Upper lobe of right lung (tissue), 1 donor: ENCODE results near the gene PBX1. TPM values are rescaled to one million over a fixed set of nuclear protein-coding genes. Genes with fewer than 3 reads are reported as not detected.

ENCODE experiments used
- ATAC-seq: fragments of 200-7000 bp; cut with Tn5 transposase; one replicate; pipeline ENCODE4 v1.9.1; 2020; ENCODE audit warnings: mild to moderate bottlenecking, moderate library complexity
- DNase-seq: peaks from one replicate; pipeline ENCODE4 v3.0.0-alpha.2; 2020
- H3K27ac ChIP-seq: fragments of 200-600 bp; one replicate; pipeline ENCODE4 v1.8.0; 2022
- H3K27me3 ChIP-seq: fragments of 200-600 bp; one replicate; pipeline ENCODE4 v1.8.0; 2022; ENCODE audit warnings: mild to moderate bottlenecking
- H3K36me3 ChIP-seq: fragments of 200-600 bp; one replicate; pipeline ENCODE4 v1.8.0; 2022
- H3K4me1 ChIP-seq: fragments of 200-600 bp; one replicate; pipeline ENCODE4 v1.8.0; 2022
- H3K4me3 ChIP-seq: fragments of 200-600 bp; one replicate; pipeline ENCODE4 v1.8.0; 2022; ENCODE audit warnings: mild to moderate bottlenecking
- H3K9me3 ChIP-seq: fragments of 200-600 bp; one replicate; pipeline ENCODE4 v1.8.0; 2022
- CTCF ChIP-seq: fragments of 200-600 bp; IDR thresholded peaks from one replicate; pipeline ENCODE4 v1.8.0; 2022; ENCODE audit warnings: antibody characterized with exemption
- intact Hi-C: fragments of 100-400 bp; cut with DNase I; formaldehyde crosslinking; loops from one replicate; pipeline ENCODE4 v1.11.0; 2022
- total RNA-seq: library from RNA; stranded (reverse); fragmentation: NEBNext Ultra II Directional; extraction: Animal tissue kit (Norgen Biotek cat#: 25700); gene quantifications from one replicate; pipeline ENCODE4 v1.2.1, GENCODE V29; 2021
- donor health status: DM: no; HTN: yes; CAD: no; lungs with severe emphysema.

The PBX1 gene
- total RNA-seq, 1 donor from 2014 or later, result 56.7 TPM

- H3K36me3 ChIP-seq, result no peaks in the 10 kb centered on the region
- no peak overlapping the region for H3K27ac ChIP-seq
- H3K4me1 ChIP-seq, result peaks cover 12% of the 10 kb centered on the region
- H3K27me3 ChIP-seq, result no peaks in the 10 kb centered on the region
- TF ChIP-seq CTCF, result no peak
- H3K9me3 ChIP-seq, result no peaks in the 10 kb centered on the region
- intact Hi-C loops, result no loop called here
- no peak overlapping the region for H3K4me3 ChIP-seq
- ATAC-seq, result no peak
- no peak for DNase-seq
These were observed 1.7 kb upstream of the PBX1 start for GRCh38 chr1:164557270-164557669.

DNA sequence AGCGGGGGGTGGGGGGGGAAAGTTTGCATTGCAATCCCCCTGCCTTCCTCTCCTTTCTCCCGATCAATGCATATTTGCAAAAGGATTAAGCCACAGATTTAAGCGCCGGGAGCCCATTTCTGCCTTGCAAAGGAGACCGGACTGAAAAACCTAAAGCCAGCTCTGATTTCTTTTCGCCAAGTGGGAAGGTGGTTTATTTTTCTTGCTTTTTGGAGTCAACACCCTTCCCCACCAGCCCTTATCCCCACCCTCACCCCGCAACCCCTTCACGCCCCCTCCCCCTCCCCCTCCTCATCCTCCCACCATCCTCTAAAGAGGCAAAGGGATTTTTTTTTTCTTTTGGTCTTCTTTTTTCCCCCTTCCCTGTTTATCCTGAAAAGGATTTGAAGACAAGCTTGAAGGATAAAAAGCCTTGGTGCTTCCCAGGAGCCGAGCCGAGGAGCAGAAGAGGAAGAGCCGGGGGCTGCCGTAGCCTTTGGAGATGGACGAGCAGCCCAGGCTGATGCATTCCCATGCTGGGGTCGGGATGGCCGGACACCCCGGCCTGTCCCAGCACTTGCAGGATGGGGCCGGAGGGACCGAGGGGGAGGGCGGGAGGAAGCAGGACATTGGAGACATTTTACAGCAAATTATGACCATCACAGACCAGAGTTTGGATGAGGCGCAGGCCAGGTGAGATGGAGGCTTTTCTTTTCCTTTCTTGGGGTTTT lies 513 bp downstream of the PBX1 start:
- peak overlapping the region; percentile 71 for H3K4me3 ChIP-seq
- ATAC-seq, result peak; percentile 2

GRCh38 chr1:164560121-164560541 lies 1.1 kb downstream of the PBX1 start:
- Histone ChIP-seq H3K27me3 (no peaks in the 10 kb centered on the region), H3K36me3 (no peaks in the 10 kb centered on the region), H3K4me3 (peak overlapping the region; percentile 71), H3K4me1 (peaks cover 12% of the 10 kb centered on the region), H3K9me3 (no peaks in the 10 kb centered on the region), H3K27ac (peak overlapping the region; percentile 82)
- intact Hi-C loops, result no loop called here
- TF ChIP-seq CTCF, result no peak
- DNase-seq (no peak), ATAC-seq (no peak)

More for the DNA sequence above, 513 bp downstream of the PBX1 start:
- Histone ChIP-seq H3K36me3 (no peaks in the 10 kb centered on the region), H3K27me3 (no peaks in the 10 kb centered on the region), H3K4me1 (peaks cover 12% of the 10 kb centered on the region), H3K27ac (peak overlapping the region; percentile 82), H3K9me3 (no peaks in the 10 kb centered on the region)
- no peak for TF ChIP-seq CTCF
- peak; percentile 66 for DNase-seq
- intact Hi-C loops, result no loop called here

- intact Hi-C loops, result no loop called here
- Histone ChIP-seq H3K4me3 (peak overlapping the region; percentile 71), H3K9me3 (no peaks in the 10 kb centered on the region), H3K4me1 (peaks cover 12% of the 10 kb centered on the region), H3K27me3 (no peaks in the 10 kb centered on the region), H3K36me3 (no peaks in the 10 kb centered on the region), H3K27ac (peak overlapping the region; percentile 82)
- ATAC-seq (no peak), DNase-seq (no peak)
- TF ChIP-seq CTCF, result no peak
These were observed 1.6 kb downstream of the PBX1 start for GRCh38 chr1:164560556-164560955.

DNA sequence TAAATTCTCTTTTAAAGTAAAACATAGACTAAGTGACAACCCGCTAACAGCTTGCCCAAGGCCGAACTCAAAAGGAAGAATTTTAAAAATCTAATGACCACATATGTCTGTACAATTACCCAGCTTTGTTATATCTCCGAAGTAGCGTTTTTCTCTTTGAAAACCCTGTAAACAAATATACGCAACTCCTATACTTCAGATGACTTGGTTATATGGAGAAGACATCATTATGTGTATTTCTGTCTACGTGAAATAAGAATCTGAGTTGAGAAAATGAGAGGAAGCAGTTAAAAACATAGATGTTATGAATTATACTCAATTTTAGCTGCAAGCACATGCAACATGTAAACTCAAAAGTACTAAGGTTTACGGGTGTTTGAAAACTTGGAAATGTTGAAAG lies 2.0 kb downstream of the PBX1 start:
- Histone ChIP-seq H3K27me3 (no peaks in the 10 kb centered on the region), H3K36me3 (no peaks in the 10 kb centered on the region), H3K4me1 (peaks cover 15% of the 10 kb centered on the region), H3K4me3 (peak overlapping the region; percentile 71), H3K9me3 (no peaks in the 10 kb centered on the region), H3K27ac (peak overlapping the region; percentile 82)
- DNase-seq (no peak), ATAC-seq (no peak)
- no peak for TF ChIP-seq CTCF
- intact Hi-C loops, result no loop called here

DNA sequence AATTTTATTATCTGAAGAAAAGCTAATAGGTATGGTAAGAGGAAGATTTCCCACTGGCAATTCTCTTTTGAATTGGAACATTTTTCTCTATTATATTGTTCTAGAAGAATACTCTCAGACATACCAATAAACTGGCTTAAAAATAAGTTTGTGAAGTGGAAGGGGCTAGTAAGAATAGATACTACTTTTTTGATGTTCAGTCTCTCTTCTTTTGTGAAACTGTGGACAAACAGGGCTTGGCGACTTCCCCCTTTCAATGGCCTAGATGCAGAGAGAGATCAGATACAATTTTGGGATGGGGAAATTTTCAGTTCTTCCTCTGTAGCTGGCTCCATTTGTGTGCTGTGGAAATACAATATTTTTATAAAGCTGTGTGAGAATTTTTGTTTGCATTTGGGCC lies 2.5 kb downstream of the PBX1 start:
- H3K9me3 ChIP-seq, result no peaks in the 10 kb centered on the region
- H3K4me3 ChIP-seq, result peak overlapping the region; percentile 71
- intact Hi-C loops, result no loop called here
- no peak for TF ChIP-seq CTCF
- H3K4me1 ChIP-seq, result peaks cover 17% of the 10 kb centered on the region
- ATAC-seq (no peak), DNase-seq (no peak)
- no peaks in the 10 kb centered on the region for H3K36me3 ChIP-seq
- no peaks in the 10 kb centered on the region for H3K27me3 ChIP-seq
- H3K27ac ChIP-seq, result peak overlapping the region; percentile 82
